Activated CD4-positive, alpha-beta T cell treated with anti-CD3 and anti-CD28 coated beads for 48 hours (primary cell): ENCODE data around the gene FNIP2.
"Not testable (repeated sequence)": the region's sequence is repeated elsewhere in the genome, so short reads cannot be mapped to it uniquely, and the experiment has no call there.

Experiments used
- DNase-seq: peaks from one replicate; pipeline ENCODE4 v3.0.0-alpha.2; 2020

The FNIP2 gene

GRCh38 chr4:158929939-158930638, 161.3 kb downstream of the FNIP2 start:
- DNase-seq: no peak

DNA sequence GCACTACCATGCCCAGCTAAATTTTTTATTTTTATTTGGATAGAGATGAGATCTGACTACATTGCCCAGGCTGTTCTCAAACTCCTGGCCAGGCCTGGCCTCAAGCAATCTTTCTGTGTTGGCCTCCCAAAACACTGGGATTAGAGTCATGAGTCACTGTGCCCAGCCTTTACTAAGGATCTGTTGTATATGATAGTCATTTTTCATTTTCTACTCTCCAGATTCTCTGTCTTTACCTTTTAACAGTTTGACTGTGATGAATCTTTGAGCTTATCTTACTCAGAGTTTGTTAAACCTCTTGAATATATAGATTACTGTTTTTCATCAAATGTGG, 161.8 kb downstream of the FNIP2 start:
- DNase-seq: no peak

- no peak for DNase-seq
Measured at GRCh38 chr4:158933236-158933635, 164.4 kb downstream of the FNIP2 start.

- no peak for DNase-seq
Measured at GRCh38 chr4:158934996-158935669, 166.3 kb downstream of the FNIP2 start.

- DNase-seq: no peak
Measured at GRCh38 chr4:158936238-158936637, 167.4 kb downstream of the FNIP2 start.

GRCh38 chr4:158938220-158939044, 169.6 kb downstream of the FNIP2 start:
- no peak for DNase-seq

DNA sequence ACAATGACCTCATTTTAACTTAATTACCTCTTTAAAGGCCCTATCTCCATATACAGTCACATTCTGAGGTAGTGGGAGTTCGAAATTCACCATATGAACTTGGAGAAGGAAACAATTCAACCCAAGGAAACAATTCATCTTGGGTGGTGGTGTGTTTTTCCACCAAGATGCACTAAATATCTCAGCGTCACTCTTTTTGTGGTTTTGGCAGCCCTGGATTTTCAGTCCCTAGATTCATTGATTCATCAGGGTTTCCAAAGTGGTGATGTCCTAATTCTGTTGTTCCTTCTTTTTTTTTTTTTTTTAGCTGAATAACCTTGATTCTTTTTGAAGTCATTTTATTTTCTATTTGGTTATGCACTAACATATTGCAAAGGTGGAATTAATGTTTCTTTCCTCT, 171.4 kb downstream of the FNIP2 start:
- no peak for DNase-seq

GRCh38 chr4:158941321-158941720, 172.5 kb downstream of the FNIP2 start:
- no peak for DNase-seq

GRCh38 chr4:158941895-158942294, 173.1 kb downstream of the FNIP2 start:
- DNase-seq: no peak

- no peak for DNase-seq
Measured at GRCh38 chr4:158945529-158946108, 176.8 kb downstream of the FNIP2 start.

GRCh38 chr4:158946825-158947224, 178.0 kb downstream of the FNIP2 start:
- no peak for DNase-seq

DNA sequence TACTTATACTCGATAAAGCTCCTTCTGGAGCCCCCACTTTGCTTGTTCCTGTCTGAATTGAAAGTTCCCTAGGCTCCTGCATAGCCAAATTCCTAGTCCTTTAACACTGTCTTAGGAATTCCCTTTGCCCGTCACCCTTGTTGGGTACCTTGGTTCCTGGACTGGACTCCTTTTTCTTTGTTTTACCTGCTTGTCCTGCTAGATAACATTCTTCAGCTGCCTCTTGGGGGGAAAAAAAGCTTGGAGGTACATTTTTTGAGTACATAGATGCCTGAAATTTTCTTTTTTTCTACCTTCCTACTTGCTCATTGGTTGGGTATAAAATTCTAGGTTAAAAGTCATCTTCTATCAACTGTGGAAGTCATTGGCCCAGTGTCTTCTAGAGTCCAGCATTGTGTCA, 179.2 kb downstream of the FNIP2 start:
- DNase-seq: no peak

GRCh38 chr4:158949099-158949498, 180.3 kb downstream of the FNIP2 start:
- no peak for DNase-seq

- DNase-seq: not testable (repeated sequence)
Measured at GRCh38 chr4:158952221-158952774, 183.5 kb downstream of the FNIP2 start.

GRCh38 chr4:158956345-158956744, 187.5 kb downstream of the FNIP2 start:
- not testable (repeated sequence) for DNase-seq

DNA sequence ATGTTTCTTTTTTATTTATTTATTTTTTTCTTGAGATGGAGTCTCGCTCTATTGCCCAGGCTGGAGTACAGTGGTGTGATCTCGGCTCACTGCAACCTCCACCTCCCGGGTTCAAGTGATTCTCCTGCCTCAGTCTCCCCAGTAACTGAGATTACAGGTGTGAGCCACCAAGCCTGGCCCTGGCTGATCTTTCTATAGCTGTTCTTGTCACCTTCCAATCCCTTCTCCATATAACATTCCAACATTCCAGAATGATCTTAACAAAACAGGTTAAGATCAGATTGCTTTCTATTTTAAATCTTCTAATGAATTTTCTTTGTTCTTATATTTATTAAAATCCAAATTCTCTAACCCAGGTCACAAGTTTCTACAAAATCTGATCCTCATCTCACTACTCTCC, 188.1 kb downstream of the FNIP2 start:
- not testable (repeated sequence) for DNase-seq
